UCSD-AML1 (cell line): ENCODE results near the gene SPOCK2.
"Not testable (repeated sequence)": the region's sequence is repeated elsewhere in the genome, so short reads cannot be mapped to it uniquely, and the experiment has no call there.

Experiments used
- DNase-seq: peaks from one replicate; lab custom pipeline; 2025; ENCODE audit not compliant: unreplicated experiment; lab: John Stamatoyannopoulos, UW

SPOCK2 gene

GRCh38 chr10:72034040-72034499 lies 54.3 kb downstream of the SPOCK2 start:
- no peak for DNase-seq

- DNase-seq: not testable (repeated sequence)
These were observed 55.8 kb downstream of the SPOCK2 start for GRCh38 chr10:72032409-72033162.

- no peak for DNase-seq
These were observed 56.6 kb downstream of the SPOCK2 start for GRCh38 chr10:72031706-72032105.

- no peak for DNase-seq
These were observed 57.4 kb downstream of the SPOCK2 start for GRCh38 chr10:72030762-72031543.

- DNase-seq: no peak
These were observed 58.9 kb downstream of the SPOCK2 start for GRCh38 chr10:72029414-72029813.

GRCh38 chr10:72027498-72027897 lies 60.9 kb downstream of the SPOCK2 start:
- DNase-seq: no peak

GRCh38 chr10:72026278-72027111 lies 61.9 kb downstream of the SPOCK2 start:
- no peak for DNase-seq

GRCh38 chr10:72025832-72026231 lies 62.5 kb downstream of the SPOCK2 start:
- DNase-seq: no peak

GRCh38 chr10:72025400-72025799 lies 63.0 kb downstream of the SPOCK2 start:
- DNase-seq: no peak

GRCh38 chr10:72024596-72024995 lies 63.8 kb downstream of the SPOCK2 start:
- DNase-seq: no peak

- no peak for DNase-seq
These were observed 66.1 kb downstream of the SPOCK2 start for GRCh38 chr10:72022228-72022627.

GRCh38 chr10:72020914-72021809 lies 67.2 kb downstream of the SPOCK2 start:
- DNase-seq: no peak

- no peak for DNase-seq
These were observed 69.1 kb downstream of the SPOCK2 start for GRCh38 chr10:72019085-72019876.

- DNase-seq: no peak
These were observed 71.6 kb downstream of the SPOCK2 start for GRCh38 chr10:72016608-72017300.

- no peak for DNase-seq
These were observed 72.5 kb downstream of the SPOCK2 start for GRCh38 chr10:72015841-72016240.

GRCh38 chr10:72014785-72015480 lies 73.4 kb downstream of the SPOCK2 start:
- no peak for DNase-seq

- no peak for DNase-seq
These were observed 74.2 kb downstream of the SPOCK2 start for GRCh38 chr10:72014197-72014596.

- no peak for DNase-seq
These were observed 75.0 kb downstream of the SPOCK2 start for GRCh38 chr10:72013202-72013945.
